Epithelial cell of proximal tubule (primary cell): ENCODE data around the gene NSD1. TPM values are rescaled to one million over a fixed set of nuclear protein-coding genes. Genes with fewer than 3 reads are reported as not detected.
"Not testable (repeated sequence)": the region's sequence is repeated elsewhere in the genome, so short reads cannot be mapped to it uniquely, and the experiment has no call there.

ENCODE experiments used
- DNase-seq: peaks from one replicate; pipeline ENCODE4 v3.0.0-alpha.2; 2011; ENCODE audit warnings: low read depth
- H3K4me3 ChIP-seq: 2 replicates; pipeline ENCODE4 v1.5.1; 2011; ENCODE audit warnings: low read depth, mild to moderate bottlenecking, low read length
- CTCF ChIP-seq: conservative IDR thresholded peaks from 2 replicates; pipeline ENCODE4 v1.5.1; 2012; ENCODE audit warnings: low read depth, mild to moderate bottlenecking, low read length
- total RNA-seq: library from RNA; depleted of rRNA; stranded (reverse); fragments of >200 nt; gene quantifications from 2 replicates; pipeline ENCODE4 v1.2.3, GENCODE V29; 2015

The NSD1 gene
- total RNA-seq, 1 donor from 2014 or later = 30.6 TPM

DNA sequence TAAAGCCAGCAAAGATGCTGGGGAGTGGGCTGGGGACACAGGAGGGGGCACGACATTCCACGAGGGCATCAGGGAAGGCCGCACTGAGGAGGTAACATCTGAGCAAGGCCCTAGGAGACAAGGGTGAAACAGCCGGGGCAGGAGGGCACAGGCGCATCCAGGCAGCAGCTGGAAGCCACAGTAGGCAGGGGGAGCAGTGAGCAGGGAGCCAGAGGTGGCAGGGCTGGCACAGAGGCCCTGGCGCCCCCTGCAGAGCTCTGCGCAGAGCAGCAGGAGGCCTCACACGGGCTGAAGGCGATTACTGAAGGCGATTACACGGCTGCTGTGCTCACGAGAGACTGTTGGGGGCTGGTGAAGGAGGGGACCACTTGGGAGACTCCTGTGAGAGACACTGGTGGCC lies 202.5 kb downstream of the NSD1 start:
- TF ChIP-seq CTCF = peak; percentile 71
- H3K4me3 ChIP-seq = no peak overlapping the region
- DNase-seq = no peak

- no peak overlapping the region for H3K4me3 ChIP-seq
- TF ChIP-seq CTCF = no peak
- DNase-seq = no peak
These were observed 203.3 kb downstream of the NSD1 start for GRCh38 chr5:177336603-177337494.

GRCh38 chr5:177338251-177339106 lies 204.9 kb downstream of the NSD1 start:
- TF ChIP-seq CTCF = no peak
- DNase-seq = no peak
- H3K4me3 ChIP-seq = no peak overlapping the region

GRCh38 chr5:177339107-177339638 lies 205.6 kb downstream of the NSD1 start:
- H3K4me3 ChIP-seq = no peak overlapping the region
- DNase-seq = no peak
- TF ChIP-seq CTCF = no peak

- DNase-seq, H3K4me3 ChIP-seq: not testable (repeated sequence)
These were observed 209.4 kb downstream of the NSD1 start for GRCh38 chr5:177343000-177343399.

DNA sequence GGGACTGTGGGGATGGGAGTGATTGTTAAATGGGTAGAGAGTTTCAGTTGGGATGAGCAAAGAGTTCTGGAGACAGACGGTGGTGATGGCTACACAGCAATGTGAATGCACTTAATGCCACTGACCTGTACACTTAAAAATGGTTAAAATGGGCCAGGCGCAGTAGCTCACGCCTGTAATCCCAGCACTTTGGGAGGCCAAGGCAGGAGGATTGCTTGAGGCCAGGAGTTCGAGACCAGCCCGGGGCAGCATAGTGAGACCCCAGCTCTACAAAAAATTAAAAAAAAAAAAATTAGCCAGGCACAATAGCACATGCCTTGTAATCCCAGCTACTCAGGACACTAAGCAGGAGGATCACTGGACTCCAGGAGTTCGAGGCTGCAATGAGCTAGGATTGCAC lies 210.2 kb downstream of the NSD1 start:
- no peak for TF ChIP-seq CTCF
- DNase-seq = no peak
- no peak overlapping the region for H3K4me3 ChIP-seq

GRCh38 chr5:177344891-177345290 lies 211.3 kb downstream of the NSD1 start:
- no peak overlapping the region for H3K4me3 ChIP-seq
- no peak for DNase-seq
- no peak for TF ChIP-seq CTCF
